ENCODE results near the gene ZNF778. TPM values are rescaled to one million over a fixed set of nuclear protein-coding genes. Genes with fewer than 3 reads are reported as not detected.

The ZNF778 gene
- total RNA-seq, 1 experiment from 2014 or later = 19.5 TPM

DNA sequence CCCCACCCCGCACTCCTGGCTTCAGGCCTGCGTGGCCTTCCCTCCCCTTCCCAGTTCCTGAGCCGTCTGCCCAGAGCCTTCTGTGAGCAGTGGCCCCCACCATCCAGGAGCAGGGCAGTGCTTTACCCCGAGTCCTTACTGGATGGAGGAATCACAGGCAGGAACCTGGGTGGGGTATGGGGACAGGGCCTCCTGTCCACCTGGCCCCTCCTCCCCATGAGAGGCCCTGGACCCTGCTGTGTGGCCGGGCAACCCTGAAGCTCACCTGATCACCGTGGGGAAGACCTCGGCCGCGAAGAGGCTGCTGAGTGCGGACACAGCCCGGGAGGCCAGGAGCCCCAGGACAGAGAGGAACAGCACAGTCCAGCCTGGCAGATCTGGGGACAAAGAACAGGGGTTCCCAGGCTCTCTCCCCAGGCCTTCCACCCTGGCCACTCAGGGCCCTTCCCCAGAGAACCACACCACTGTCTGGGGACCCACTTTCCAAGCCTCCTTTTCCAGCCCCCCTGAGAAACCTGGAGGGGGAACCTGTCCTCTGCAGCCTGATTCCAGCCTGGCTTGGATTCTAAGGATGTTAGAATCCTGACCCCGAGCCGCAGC is 20.4 kb upstream of the ZNF778 start:
- Histone ChIP-seq H3K4me3 (replicated peaks in 1 of 2; ENCODE audit: low read depth in 1 of 2, low read length in 2 of 2) (no peak overlapping the region), H3K27me3 (ENCODE audit: insufficient read depth, low read length) (no peaks in the 10 kb centered on the region), H3K4me1 (ENCODE audit: control insufficient read depth in 1 of 2, insufficient read depth in 2 of 2, low read length in 2 of 2) (peaks cover 5 to 25% of the 10 kb centered on the region in 2 experiments), H3K9me3 (ENCODE audit: control insufficient read depth in 1 of 2, insufficient read depth in 1 of 2, low read depth in 1 of 2, low read length in 2 of 2) (no peaks in the 10 kb centered on the region), H3K27ac (ENCODE audit: low read depth, low read length) (no peak overlapping the region), H3K9me2 (ENCODE audit: insufficient read depth) (no peaks in the 10 kb centered on the region), H3K9ac (ENCODE audit: low read length) (no peak overlapping the region), H3K4me2 (ENCODE audit: low read length) (no peak overlapping the region), H3K79me2 (ENCODE audit: insufficient read depth, low read length) (no peaks in the 10 kb centered on the region), H4K20me1 (ENCODE audit: insufficient read depth) (no peaks in the 10 kb centered on the region), H3K36me3 (ENCODE audit: control insufficient read depth in 1 of 2, insufficient read depth in 2 of 2, low read length in 2 of 2) (no peaks in the 10 kb centered on the region), H2AFZ (ENCODE audit: low read depth, low read length, poor library complexity, severe bottlenecking) (no peak overlapping the region)
- ChIA-PET POLR2A (interaction anchor here (1.8 kb wide), 1 partner anchor 26 kb away, joined by 4 read pairs; the partner anchor contains the start of gene CDH15), RAD21 (ENCODE audit: low non-redundant PET in 1 of 2, low total read pairs in 2 of 2, uncharacterized antibody in 2 of 2, unreplicated experiment in 2 of 2) (no interaction called here), CTCF (no interaction called here)
- intact Hi-C loops (cut with micrococcal nuclease) = no loop called here
- no peak for TF ChIP-seq REST (IDR thresholded peaks at IDR 0.05; ENCODE audit: low read depth)
- no peak for TF ChIP-seq MAX (IDR thresholded peaks at IDR 0.05)
- TF ChIP-seq POLR2AphosphoS5 (IDR thresholded peaks at IDR 0.05; ENCODE audit: low read depth, low read length) = no peak
- no peak for TF ChIP-seq EGR1 (IDR thresholded peaks at IDR 0.05; ENCODE audit: low read depth)
- TF ChIP-seq ZNF274 (IDR thresholded peaks at IDR 0.05; ENCODE audit: low read depth, low read length) = no peak
- no peak for TF ChIP-seq CEBPB (IDR thresholded peaks at IDR 0.05; ENCODE audit: low read depth)
- TF ChIP-seq ELF1 (IDR thresholded peaks at IDR 0.05; ENCODE audit: borderline replicate concordance, low read depth) = no peak
- TF ChIP-seq EZH2phosphoT487 (IDR thresholded peaks at IDR 0.05; ENCODE audit: borderline replicate concordance) = no peak
- DNase-seq (ENCODE audit: low read depth, low spot score) = no peak
- BruUV-seq (replicated peaks) = no TSS peak
- no peak for ATAC-seq
